Measurements from ENCODE around the gene PRIM2. TPM values are rescaled to one million over a fixed set of nuclear protein-coding genes. Genes with fewer than 3 reads are reported as not detected.

The PRIM2 gene
- total RNA-seq (2014; rRNA removed; shearing (Covaris generic)) (65.3 and 75.2 TPM in 2 replicates), polyA plus RNA-seq (2016; fragmentation: Nextera tagmentation; extraction: Ambion mirVana) (37.2 and 45.5 TPM in 2 replicates)
- long read RNA-seq, transcript PRIM2-207 (14 exons, 2,308 nt) = major isoform, 17 of 33 reads
- long read RNA-seq, partial matches to known transcripts = 3 of 33 reads
- long read RNA-seq, other reads (novel, unspliced or antisense) = 12 of 33 reads

GRCh38 chr6:57317060-57317943, at the start of gene PRIM2:
Gene PRIM2, plus strand, starts transcription at chr6:57317630. Its CDS starts 816 bp downstream, at chr6:57318446.
- Mint-ChIP-seq H3K4me3 (peak within 1 kb of the TSS; percentile 100), H3K36me3 (ENCODE audit: low read depth) (peaks cover 39% of the 10 kb centered on the region), H3K27ac (peak within 1 kb of the TSS; percentile 99), H3K4me1 (peaks cover 11% of the 10 kb centered on the region), H3K9me3 (peaks cover 2% of the 10 kb centered on the region; the same call in 1 of the 3 replicates), H3K27me3 (ENCODE audit: insufficient read depth, low read depth, poor library complexity) (peaks cover 2% of the 10 kb centered on the region)
- peak within 1 kb of the TSS; percentile 62 for H3K4me3 ChIP-seq
- H3K36me3 ChIP-seq (ENCODE audit: insufficient read depth) = peaks cover 18% of the 10 kb centered on the region
- no peaks in the 10 kb centered on the region for H3K27me3 ChIP-seq (ENCODE audit: insufficient read depth)
- peaks cover 36% of the 10 kb centered on the region for H3K79me2 ChIP-seq (replicated peaks; ENCODE audit: insufficient read depth)
- H3F3A ChIP-seq (replicated peaks; ENCODE audit: low read depth) = no peaks in the 10 kb centered on the region
- H3K9me2 ChIP-seq (ENCODE audit: insufficient read depth) = no peaks in the 10 kb centered on the region
- peak within 1 kb of the TSS; percentile 86 for H3K4me2 ChIP-seq
- H4K20me1 ChIP-seq (replicated peaks; ENCODE audit: insufficient read depth) = no peaks in the 10 kb centered on the region
- ATAC-seq (peak; percentile 98), DNase-seq (ENCODE audit: low spot score) (peak; percentile 93)
- peak within 1 kb of the TSS; percentile 79 for H2AFZ ChIP-seq
- peaks cover 5% of the 10 kb centered on the region; the same call in 1 of the 2 replicates for H3K4me1 ChIP-seq (ENCODE audit: insufficient read depth)
- H3K27ac ChIP-seq (ENCODE audit: low read depth) = no peak within 1 kb of the TSS
- TF ChIP-seq ZNF114 (CRISPR knock-in tag; IDR thresholded peaks at IDR 0.05) (no peak), STAT1 (IDR thresholded peaks at IDR 0.05; ENCODE audit: unreplicated experiment) (no peak), POLR2AphosphoS5 (IDR thresholded peaks at IDR 0.05; ENCODE audit: low read depth) (peak; percentile 91), EZH2phosphoT487 (IDR thresholded peaks at IDR 0.05; ENCODE audit: unreplicated experiment) (no peak), ZNF331 (CRISPR knock-in tag; IDR thresholded peaks at IDR 0.05; ENCODE audit: low read depth) (no peak), NANOG (IDR thresholded peaks at IDR 0.05; ENCODE audit: borderline replicate concordance) (no peak), CREB1 (CRISPR knock-in tag; IDR thresholded peaks at IDR 0.05; ENCODE audit: low read depth) (peak; percentile 62), CTCF (conservative IDR thresholded peaks at IDR 0.05; ENCODE audit: low read depth in 2 of 2) (no peak), EZH2 (IDR thresholded peaks at IDR 0.05; ENCODE audit: low read depth, unreplicated experiment) (no peak)
- TF ChIP-seq, protein P1, sequence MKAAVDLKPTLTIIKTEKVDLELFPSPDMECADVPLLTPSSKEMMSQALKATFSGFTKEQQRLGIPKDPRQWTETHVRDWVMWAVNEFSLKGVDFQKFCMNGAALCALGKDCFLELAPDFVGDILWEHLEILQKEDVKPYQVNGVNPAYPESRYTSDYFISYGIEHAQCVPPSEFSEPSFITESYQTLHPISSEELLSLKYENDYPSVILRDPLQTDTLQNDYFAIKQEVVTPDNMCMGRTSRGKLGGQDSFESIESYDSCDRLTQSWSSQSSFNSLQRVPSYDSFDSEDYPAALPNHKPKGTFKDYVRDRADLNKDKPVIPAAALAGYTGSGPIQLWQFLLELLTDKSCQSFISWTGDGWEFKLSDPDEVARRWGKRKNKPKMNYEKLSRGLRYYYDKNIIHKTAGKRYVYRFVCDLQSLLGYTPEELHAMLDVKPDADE (IDR thresholded peaks at IDR 0.05) = peak; percentile 35; the same call in 1 of the 2 replicates
- TF ChIP-seq, protein P2, sequence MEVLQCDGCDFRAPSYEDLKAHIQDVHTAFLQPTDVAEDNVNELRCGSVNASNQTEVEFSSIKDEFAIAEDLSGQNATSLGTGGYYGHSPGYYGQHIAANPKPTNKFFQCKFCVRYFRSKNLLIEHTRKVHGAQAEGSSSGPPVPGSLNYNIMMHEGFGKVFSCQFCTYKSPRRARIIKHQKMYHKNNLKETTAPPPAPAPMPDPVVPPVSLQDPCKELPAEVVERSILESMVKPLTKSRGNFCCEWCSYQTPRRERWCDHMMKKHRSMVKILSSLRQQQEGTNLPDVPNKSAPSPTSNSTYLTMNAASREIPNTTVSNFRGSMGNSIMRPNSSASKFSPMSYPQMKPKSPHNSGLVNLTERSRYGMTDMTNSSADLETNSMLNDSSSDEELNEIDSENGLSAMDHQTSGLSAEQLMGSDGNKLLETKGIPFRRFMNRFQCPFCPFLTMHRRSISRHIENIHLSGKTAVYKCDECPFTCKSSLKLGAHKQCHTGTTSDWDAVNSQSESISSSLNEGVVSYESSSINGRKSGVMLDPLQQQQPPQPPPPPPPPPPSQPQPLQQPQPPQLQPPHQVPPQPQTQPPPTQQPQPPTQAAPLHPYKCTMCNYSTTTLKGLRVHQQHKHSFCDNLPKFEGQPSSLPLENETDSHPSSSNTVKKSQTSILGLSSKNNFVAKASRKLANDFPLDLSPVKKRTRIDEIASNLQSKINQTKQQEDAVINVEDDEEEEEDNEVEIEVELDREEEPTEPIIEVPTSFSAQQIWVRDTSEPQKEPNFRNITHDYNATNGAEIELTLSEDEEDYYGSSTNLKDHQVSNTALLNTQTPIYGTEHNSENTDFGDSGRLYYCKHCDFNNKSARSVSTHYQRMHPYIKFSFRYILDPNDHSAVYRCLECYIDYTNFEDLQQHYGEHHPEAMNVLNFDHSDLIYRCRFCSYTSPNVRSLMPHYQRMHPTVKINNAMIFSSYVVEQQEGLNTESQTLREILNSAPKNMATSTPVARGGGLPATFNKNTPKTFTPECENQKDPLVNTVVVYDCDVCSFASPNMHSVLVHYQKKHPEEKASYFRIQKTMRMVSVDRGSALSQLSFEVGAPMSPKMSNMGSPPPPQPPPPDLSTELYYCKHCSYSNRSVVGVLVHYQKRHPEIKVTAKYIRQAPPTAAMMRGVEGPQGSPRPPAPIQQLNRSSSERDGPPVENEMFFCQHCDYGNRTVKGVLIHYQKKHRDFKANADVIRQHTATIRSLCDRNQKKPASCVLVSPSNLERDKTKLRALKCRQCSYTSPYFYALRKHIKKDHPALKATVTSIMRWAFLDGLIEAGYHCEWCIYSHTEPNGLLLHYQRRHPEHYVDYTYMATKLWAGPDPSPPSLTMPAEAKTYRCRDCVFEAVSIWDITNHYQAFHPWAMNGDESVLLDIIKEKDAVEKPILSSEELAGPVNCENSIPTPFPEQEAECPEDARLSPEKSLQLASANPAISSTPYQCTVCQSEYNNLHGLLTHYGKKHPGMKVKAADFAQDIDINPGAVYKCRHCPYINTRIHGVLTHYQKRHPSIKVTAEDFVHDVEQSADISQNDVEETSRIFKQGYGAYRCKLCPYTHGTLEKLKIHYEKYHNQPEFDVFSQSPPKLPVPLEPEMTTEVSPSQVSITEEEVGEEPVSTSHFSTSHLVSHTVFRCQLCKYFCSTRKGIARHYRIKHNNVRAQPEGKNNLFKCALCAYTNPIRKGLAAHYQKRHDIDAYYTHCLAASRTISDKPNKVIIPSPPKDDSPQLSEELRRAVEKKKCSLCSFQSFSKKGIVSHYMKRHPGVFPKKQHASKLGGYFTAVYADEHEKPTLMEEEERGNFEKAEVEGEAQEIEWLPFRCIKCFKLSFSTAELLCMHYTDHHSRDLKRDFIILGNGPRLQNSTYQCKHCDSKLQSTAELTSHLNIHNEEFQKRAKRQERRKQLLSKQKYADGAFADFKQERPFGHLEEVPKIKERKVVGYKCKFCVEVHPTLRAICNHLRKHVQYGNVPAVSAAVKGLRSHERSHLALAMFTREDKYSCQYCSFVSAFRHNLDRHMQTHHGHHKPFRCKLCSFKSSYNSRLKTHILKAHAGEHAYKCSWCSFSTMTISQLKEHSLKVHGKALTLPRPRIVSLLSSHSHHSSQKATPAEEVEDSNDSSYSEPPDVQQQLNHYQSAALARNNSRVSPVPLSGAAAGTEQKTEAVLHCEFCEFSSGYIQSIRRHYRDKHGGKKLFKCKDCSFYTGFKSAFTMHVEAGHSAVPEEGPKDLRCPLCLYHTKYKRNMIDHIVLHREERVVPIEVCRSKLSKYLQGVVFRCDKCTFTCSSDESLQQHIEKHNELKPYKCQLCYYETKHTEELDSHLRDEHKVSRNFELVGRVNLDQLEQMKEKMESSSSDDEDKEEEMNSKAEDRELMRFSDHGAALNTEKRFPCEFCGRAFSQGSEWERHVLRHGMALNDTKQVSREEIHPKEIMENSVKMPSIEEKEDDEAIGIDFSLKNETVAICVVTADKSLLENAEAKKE (CRISPR knock-in tag; IDR thresholded peaks at IDR 0.05) = no peak

Data from GM23338 (cell line).